NCI-H187 (cell line): Measurements from ENCODE around the gene PPP2R2B.

Experiments
- DNase-seq, 2 experiments: peaks; one replicate each; lab custom pipeline; 2025; lab: John Stamatoyannopoulos, UW

The PPP2R2B gene

GRCh38 chr5:146779211-146779869 lies 99.2 kb downstream of the PPP2R2B start:
- DNase-seq, result no peak

- DNase-seq, result no peak
These were observed 99.8 kb downstream of the PPP2R2B start for GRCh38 chr5:146778795-146779194.

- DNase-seq, result no peak
These were observed 100.3 kb downstream of the PPP2R2B start for GRCh38 chr5:146778261-146778660.

GRCh38 chr5:146772881-146773466 lies 105.6 kb downstream of the PPP2R2B start:
- DNase-seq, result no peak

GRCh38 chr5:146770980-146771379 lies 107.6 kb downstream of the PPP2R2B start:
- DNase-seq, result no peak

- no peak for DNase-seq
These were observed 108.0 kb downstream of the PPP2R2B start for GRCh38 chr5:146770546-146770945.

- DNase-seq, result no peak
These were observed 111.0 kb downstream of the PPP2R2B start for GRCh38 chr5:146767534-146767933.

- DNase-seq, result no peak
These were observed 112.5 kb downstream of the PPP2R2B start for GRCh38 chr5:146766013-146766412.

- DNase-seq, result no peak
These were observed 113.3 kb downstream of the PPP2R2B start for GRCh38 chr5:146765089-146765832.

GRCh38 chr5:146762830-146763229 lies 115.7 kb downstream of the PPP2R2B start:
- DNase-seq, result no peak

GRCh38 chr5:146761811-146762210 lies 116.7 kb downstream of the PPP2R2B start:
- DNase-seq, result no peak

- no peak for DNase-seq
These were observed 119.6 kb downstream of the PPP2R2B start for GRCh38 chr5:146758938-146759337.

GRCh38 chr5:146758076-146758475 lies 120.5 kb downstream of the PPP2R2B start:
- no peak for DNase-seq

- no peak for DNase-seq
These were observed 122.0 kb downstream of the PPP2R2B start for GRCh38 chr5:146756546-146756945.

GRCh38 chr5:146755793-146756192 lies 122.8 kb downstream of the PPP2R2B start:
- DNase-seq, result no peak

- DNase-seq, result no peak
These were observed 123.9 kb downstream of the PPP2R2B start for GRCh38 chr5:146754621-146755020.

GRCh38 chr5:146753641-146754040 lies 124.9 kb downstream of the PPP2R2B start:
- peak in 1 of 2 experiments; percentile 14 for DNase-seq

GRCh38 chr5:146751781-146752401 lies 126.7 kb downstream of the PPP2R2B start:
- no peak for DNase-seq

GRCh38 chr5:146751054-146751453 lies 127.5 kb downstream of the PPP2R2B start:
- no peak for DNase-seq

GRCh38 chr5:146748533-146748932 lies 130.0 kb downstream of the PPP2R2B start:
- DNase-seq, result no peak

GRCh38 chr5:146745931-146746577 lies 132.5 kb downstream of the PPP2R2B start:
- no peak for DNase-seq

GRCh38 chr5:146744068-146744745 lies 134.3 kb downstream of the PPP2R2B start:
- DNase-seq, result no peak
